SU-DHL-6 (cell line): Measurements from ENCODE around the gene ADARB2.

Experiments
- EZH2phosphoT487 ChIP-seq: fragments of 200-600 bp; sonication (generic), shearing (Covaris generic); conservative IDR thresholded peaks from 2 replicates; pipeline ENCODE4 v1.6.1; 2018; ENCODE audit warnings: mild to moderate bottlenecking, antibody characterized with exemption, low read length, moderate library complexity, mixed read lengths
- TF ChIP-seq, protein P1 (sequence below): fragments of 200-600 bp; sonication (generic); IDR thresholded peaks from one replicate; pipeline ENCODE4 v1.5.1; 2017; ENCODE audit warnings: antibody characterized with exemption, mild to moderate bottlenecking, low read length, moderate library complexity; ENCODE audit not compliant: insufficient read depth, poor library complexity, severe bottlenecking

DNA sequence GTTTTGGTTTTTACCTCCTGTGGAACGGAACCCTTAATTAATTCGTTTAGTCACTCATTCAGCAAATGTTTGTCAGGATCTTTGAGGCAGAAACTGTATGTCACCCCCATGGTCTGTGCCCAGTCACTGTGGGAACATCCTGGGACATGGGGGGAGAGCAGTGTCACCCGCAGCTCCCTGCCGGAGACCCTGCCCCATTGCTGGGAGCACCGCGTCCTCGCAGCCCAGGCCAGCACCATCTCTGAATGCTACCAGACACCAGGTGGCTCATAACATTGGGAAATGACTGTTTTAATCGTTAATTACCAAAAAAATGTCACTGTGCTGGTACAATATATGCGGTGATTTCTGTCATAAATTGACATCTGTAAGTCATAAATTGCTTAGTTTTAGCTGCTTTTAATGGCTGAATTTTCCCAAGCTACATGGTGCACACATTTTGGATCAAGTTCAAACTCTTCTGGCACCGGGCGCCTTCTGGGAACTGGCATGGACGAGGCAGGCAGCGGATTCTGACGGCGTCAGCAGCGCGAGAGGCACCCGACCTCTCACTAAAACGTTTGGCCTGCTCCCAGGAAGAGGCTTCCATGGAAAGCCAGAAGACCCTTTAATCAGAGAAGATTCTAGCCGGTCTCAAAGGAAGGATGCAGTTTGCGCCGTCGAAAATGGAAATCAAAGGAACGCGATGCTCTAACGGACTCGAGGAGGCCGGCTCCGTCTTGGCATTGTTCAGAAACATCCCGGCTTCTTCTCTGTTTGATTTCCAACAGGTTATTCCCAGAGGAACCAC lies 184.2 kb downstream of the ADARB2 start:
- TF ChIP-seq, protein P1, sequence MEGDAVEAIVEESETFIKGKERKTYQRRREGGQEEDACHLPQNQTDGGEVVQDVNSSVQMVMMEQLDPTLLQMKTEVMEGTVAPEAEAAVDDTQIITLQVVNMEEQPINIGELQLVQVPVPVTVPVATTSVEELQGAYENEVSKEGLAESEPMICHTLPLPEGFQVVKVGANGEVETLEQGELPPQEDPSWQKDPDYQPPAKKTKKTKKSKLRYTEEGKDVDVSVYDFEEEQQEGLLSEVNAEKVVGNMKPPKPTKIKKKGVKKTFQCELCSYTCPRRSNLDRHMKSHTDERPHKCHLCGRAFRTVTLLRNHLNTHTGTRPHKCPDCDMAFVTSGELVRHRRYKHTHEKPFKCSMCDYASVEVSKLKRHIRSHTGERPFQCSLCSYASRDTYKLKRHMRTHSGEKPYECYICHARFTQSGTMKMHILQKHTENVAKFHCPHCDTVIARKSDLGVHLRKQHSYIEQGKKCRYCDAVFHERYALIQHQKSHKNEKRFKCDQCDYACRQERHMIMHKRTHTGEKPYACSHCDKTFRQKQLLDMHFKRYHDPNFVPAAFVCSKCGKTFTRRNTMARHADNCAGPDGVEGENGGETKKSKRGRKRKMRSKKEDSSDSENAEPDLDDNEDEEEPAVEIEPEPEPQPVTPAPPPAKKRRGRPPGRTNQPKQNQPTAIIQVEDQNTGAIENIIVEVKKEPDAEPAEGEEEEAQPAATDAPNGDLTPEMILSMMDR: no peak
- no peak for TF ChIP-seq EZH2phosphoT487
